ENCODE data around the gene ZNF337. TPM values are rescaled to one million over a fixed set of nuclear protein-coding genes. Genes with fewer than 3 reads are reported as not detected.

The ZNF337 gene
- 7.1 and 10.9 TPM in 2 replicates for total RNA-seq

GRCh38 chr20:25696371-25697131 is at the start of gene ZNF337:
TSS of gene ZNF337 (minus strand) at chr20:25696853. CDS start at chr20:25686417, 10,436 bp downstream.

Other genes starting within 250 kb of the ZNF337 start
- gene NINL, start 111.3 kb downstream of the ZNF337 start, total RNA-seq, result 6.5 and 9.0 TPM in 2 replicates
- 5.3 and 8.4 TPM in 2 replicates for gene NANP, start 72.8 kb downstream of the ZNF337 start, total RNA-seq

All from epithelial cell of alveolus of lung (primary cell).